GM19452 (cell line): Measurements from ENCODE around the gene SMU1.

Source experiments
- ATAC-seq: cut with Tn5 transposase; IDR thresholded peaks from one replicate; pipeline ENCODE4 v1.9.1; 2021; ENCODE audit not compliant: unreplicated experiment

The SMU1 gene

GRCh38 chr9:33076046-33077004 lies at the start of gene SMU1:
Gene SMU1 (minus strand): TSS chr9:33076674. CDS start chr9:33076608, 66 bp downstream.
- ATAC-seq = peak; percentile 99

GRCh38 chr9:33125461-33125860 lies 49.0 kb upstream of the SMU1 start:
- ATAC-seq = no peak

- ATAC-seq = no peak
Observed at GRCh38 chr9:33124751-33125381, 48.4 kb upstream of the SMU1 start.

- ATAC-seq = no peak
Observed at GRCh38 chr9:33124046-33124445, 47.6 kb upstream of the SMU1 start.

- no peak for ATAC-seq
Observed at GRCh38 chr9:33123407-33124031, 47.0 kb upstream of the SMU1 start.

- ATAC-seq = no peak
Observed at GRCh38 chr9:33120620-33121019, 44.1 kb upstream of the SMU1 start.

- ATAC-seq = no peak
Observed at GRCh38 chr9:33117796-33118195, 41.3 kb upstream of the SMU1 start.

GRCh38 chr9:33117306-33117705 lies 40.8 kb upstream of the SMU1 start:
- ATAC-seq = no peak

- ATAC-seq = no peak
Observed at GRCh38 chr9:33116860-33117259, 40.4 kb upstream of the SMU1 start.

- no peak for ATAC-seq
Observed at GRCh38 chr9:33114746-33115145, 38.3 kb upstream of the SMU1 start.

GRCh38 chr9:33113799-33114547 lies 37.5 kb upstream of the SMU1 start:
- ATAC-seq = no peak

GRCh38 chr9:33112094-33112493 lies 35.6 kb upstream of the SMU1 start:
- ATAC-seq = no peak

GRCh38 chr9:33111631-33112030 lies 35.2 kb upstream of the SMU1 start:
- ATAC-seq = no peak

- ATAC-seq = no peak
Observed at GRCh38 chr9:33110686-33111085, 34.2 kb upstream of the SMU1 start.

- ATAC-seq = no peak
Observed at GRCh38 chr9:33109850-33110595, 33.5 kb upstream of the SMU1 start.

- no peak for ATAC-seq
Observed at GRCh38 chr9:33109097-33109496, 32.6 kb upstream of the SMU1 start.

- no peak for ATAC-seq
Observed at GRCh38 chr9:33108472-33108871, 32.0 kb upstream of the SMU1 start.

- no peak for ATAC-seq
Observed at GRCh38 chr9:33107762-33108161, 31.3 kb upstream of the SMU1 start.

- ATAC-seq = no peak
Observed at GRCh38 chr9:33106827-33107621, 30.6 kb upstream of the SMU1 start.

GRCh38 chr9:33106372-33106771 lies 29.9 kb upstream of the SMU1 start:
- no peak for ATAC-seq
